GM12878 (cell line): Measurements from ENCODE around the gene GJA9. TPM values are rescaled to one million over a fixed set of nuclear protein-coding genes. Genes with fewer than 3 reads are reported as not detected.

Experiments
- ATAC-seq: fragments of 200-7000 bp; cut with Tn5 transposase; 3 replicates; pipeline ENCODE4 v1.9.1; 2020; ENCODE audit warnings: mild to moderate bottlenecking, moderate library complexity
- BruUV-seq: library from RNA; stranded (reverse); fragments of 400-500 nt; replicated peaks from 2 replicates; lab custom pipeline; 2021; lab: Mats Ljungman, UMichigan
- CTCF ChIA-PET: fragments of 300-600 bp; sonication (Branson Sonifier 250); formaldehyde crosslinking; extraction: SDS; loops from one replicate; lab custom pipeline; 2021; ENCODE audit warnings: inconsistent platforms; lab: Yijun Ruan, JAX
- POLR2A ChIA-PET: fragments of 350-600 bp; formaldehyde crosslinking; extraction: SDS; loops from one replicate; lab custom pipeline; 2021; ENCODE audit warnings: inconsistent platforms; lab: Charles Lee
- RAD21 ChIA-PET: fragments of 300-600 bp; sonication (Branson Sonifier 250); formaldehyde crosslinking; loops from one replicate; lab custom pipeline; 2023; ENCODE audit warnings: antibody characterized with exemption; ENCODE audit not compliant: unreplicated experiment; lab: Charles Lee
- SMC1A ChIA-PET: fragments of 300-600 bp; sonication (Branson Sonifier 250); formaldehyde crosslinking; loops from one replicate; lab custom pipeline; 2023; ENCODE audit not compliant: unreplicated experiment, uncharacterized antibody; lab: Charles Lee
- DNase-seq: peaks from one replicate; pipeline ENCODE4 v3.0.0-alpha.2; 2011; ENCODE audit warnings: low read depth, low spot score
- FAIRE-seq: peaks from 3 replicates; lab custom pipeline; 2011; peaks lifted over from hg19 to GRCh38; lab: Jason Lieb, UNC
- H2AFZ ChIP-seq: 2 replicates; pipeline ENCODE4 v1.6.0; 2011; ENCODE audit warnings: low read depth, low read length, control low read depth; ENCODE audit not compliant: control insufficient read depth
- H3K27ac ChIP-seq: 2 replicates; pipeline ENCODE4 v1.5.1; 2011; ENCODE audit warnings: control low read depth; ENCODE audit not compliant: control insufficient read depth, insufficient read depth
- H3K27me3 ChIP-seq, 2 experiments: replicated peaks in 1 of 2; 2 replicates each; pipeline versions ENCODE4 v1.6.0 to v1.6.1; 2011; ENCODE audit warnings: low read length in 1 of 2; ENCODE audit not compliant: control insufficient read depth in 2 of 2, insufficient read depth in 2 of 2
- H3K36me3 ChIP-seq, 2 experiments: 2 replicates each; pipeline ENCODE4 v1.5.1; 2011; ENCODE audit warnings: low read length in 1 of 2; ENCODE audit not compliant: control insufficient read depth in 2 of 2, insufficient read depth in 2 of 2
- H3K4me1 ChIP-seq: 2 replicates; pipeline ENCODE4 v1.6.1; 2011; ENCODE audit warnings: mild to moderate bottlenecking, low read length, moderate library complexity, mixed read lengths; ENCODE audit not compliant: control insufficient read depth, insufficient read depth
- H3K4me2 ChIP-seq: 2 replicates; pipeline ENCODE4 v1.6.0; 2011; ENCODE audit warnings: control low read depth; ENCODE audit not compliant: control insufficient read depth, insufficient read depth
- H3K4me3 ChIP-seq: fragments of 200-600 bp; sonication (generic); 2 replicates; pipeline ENCODE4 v1.5.1; 2016
- H3K79me2 ChIP-seq: 2 replicates; pipeline ENCODE4 v1.6.0; 2011; ENCODE audit warnings: low read length; ENCODE audit not compliant: control insufficient read depth, insufficient read depth
- H3K9ac ChIP-seq: 2 replicates; pipeline ENCODE4 v1.8.0; 2011; ENCODE audit warnings: low read length, control low read depth, mixed read lengths; ENCODE audit not compliant: control insufficient read depth, insufficient read depth
- H3K9me3 ChIP-seq: replicated peaks from 3 replicates; pipeline ENCODE4 v1.5.1; 2011; ENCODE audit warnings: mild to moderate bottlenecking, low read length; ENCODE audit not compliant: control insufficient read depth, insufficient read depth
- H4K20me1 ChIP-seq: 2 replicates; pipeline ENCODE4 v1.6.0; 2011; ENCODE audit not compliant: control insufficient read depth, insufficient read depth
- BACH1 ChIP-seq: fragments of 450-650 bp; IDR thresholded peaks from 2 replicates; pipeline ENCODE4 v1.6.1; 2017; ENCODE audit warnings: mild to moderate bottlenecking, borderline replicate concordance
- BHLHE40 ChIP-seq, 2 experiments: fragments of 450-650 bp in 1 of 2; IDR thresholded peaks; 2 replicates each; pipeline ENCODE4 v1.6.1; 2011 to 2017; ENCODE audit warnings: low read depth in 2 of 2, borderline replicate concordance in 1 of 2, improper control_type of control experiment in 1 of 2, low read length in 1 of 2, mild to moderate bottlenecking in 1 of 2
- BMI1 ChIP-seq: fragments of 450-650 bp; IDR thresholded peaks from 2 replicates; pipeline ENCODE4 v1.6.1; 2016; ENCODE audit warnings: mild to moderate bottlenecking, moderate library complexity, borderline replicate concordance
- CEBPB ChIP-seq, 2 experiments: fragments of 150-350 bp in 1 of 2; IDR thresholded peaks; 2 replicates each; pipeline ENCODE4 v1.6.1; 2012 to 2014; ENCODE audit warnings: low read depth in 2 of 2, low read length in 2 of 2, borderline replicate concordance in 1 of 2, inconsistent platforms in 1 of 2
- SREBF1 ChIP-seq: IDR thresholded peaks from 2 replicates; pipeline ENCODE4 v1.6.1; 2012; ENCODE audit warnings: mild to moderate bottlenecking, low read length
- WGBS: methylation state at CpG from one replicate; pipeline ENCODE4 v1.1.6; 2016; ENCODE audit warnings: low lambda C conversion rate; ENCODE audit not compliant: insufficient replicate concordance, insufficient coverage; ENCODE audit errors: missing lambda C conversion rate; 5-methylcytosine and 5-hydroxymethylcytosine counted together
- in situ Hi-C: fragments of 300-500 bp; cut with MboI; formaldehyde crosslinking; loops from 9 replicates; pipeline ENCODE4 v1.14.3; 2018; ENCODE audit warnings: mixed read lengths
- intact Hi-C: fragments of 100-400 bp; cut with micrococcal nuclease; formaldehyde crosslinking; loops from one replicate; pipeline ENCODE4 v1.14.2; 2022; ENCODE audit not compliant: unreplicated experiment
- polyA plus RNA-seq, 11 experiments: library from polyadenylated mRNA; depleted of rRNA in 4 of 11; unstranded in 6 of 11; stranded (reverse) in 5 of 11; fragments of >200 nt; fragmentation: Nextera tagmentation in 4 of 11; fragmentation: Illumina TruSeq in 1 of 11; extraction: Ambion mirVana in 4 of 11; extraction: Trizol in 1 of 11; gene quantifications; 1 replicate in 1 of 11; 2 replicates in 10 of 11; pipeline versions ENCODE4 v1.2.1 to v1.2.3, GENCODE V29; 2011 to 2016; ENCODE audit warnings: inconsistent platforms in 2 of 11, missing spikeins in 2 of 11, low read depth in 1 of 11
- total RNA-seq, 4 experiments: library from RNA; depleted of rRNA in 3 of 4; stranded (reverse); fragments of >200 nt in 3 of 4; fragmentation: Illumina TruSeq in 1 of 4; extraction: Trizol in 1 of 4; gene quantifications; 2 replicates each; pipeline versions ENCODE4 v1.2.1 to v1.2.3, GENCODE V29; 2013 to 2021

The GJA9 gene
- total and polyA plus RNA-seq, 10 of the 15 experiments (the other 5 are each of a cell fraction or from before 2014, with no cell fraction given), result 0.13 TPM; not detected in 9

DNA sequence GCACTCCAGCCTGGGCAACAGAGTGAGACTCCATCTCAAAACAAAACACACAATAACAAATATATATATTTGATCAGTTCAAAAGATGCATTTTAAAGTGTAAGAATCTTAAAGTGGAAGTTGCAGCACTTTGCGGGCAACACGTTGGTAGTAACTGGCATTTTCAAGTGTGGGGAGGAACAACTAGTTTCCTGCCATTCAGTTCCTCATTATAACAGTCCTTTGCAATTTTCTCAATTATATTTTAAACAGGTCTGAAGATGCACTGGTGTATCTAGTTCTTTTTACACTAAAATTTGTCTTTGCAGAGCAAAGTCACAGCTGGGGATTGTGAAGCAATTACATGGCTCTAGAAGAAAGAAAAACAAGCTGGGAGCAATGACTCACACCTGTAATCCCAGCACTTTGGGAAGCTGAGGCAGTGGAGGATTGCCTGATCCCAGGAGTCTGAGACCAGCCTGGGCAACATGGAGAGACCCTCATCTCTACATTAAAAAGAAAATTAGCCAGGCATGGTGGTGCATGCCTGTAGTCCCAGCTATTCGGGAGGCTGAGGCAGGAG is 47.1 kb downstream of the GJA9 start:
- RAD21 ChIA-PET, result interaction anchor here (0.9 to 1.9 kb wide), 10 partner anchors 15 to 806 kb away, joined by 3 to 8 read pairs (median 4); no protein-coding TSS in a partner anchor
- intact Hi-C loops (no loop called here), in situ Hi-C loops (loop anchor here (25.0 kb wide), 1 partner anchor 947 kb away; no protein-coding TSS in a partner anchor)
- FAIRE-seq, result no peak
- DNase-seq, result no peak
- TF ChIP-seq CEBPB (IDR thresholded peaks at IDR 0.05; ENCODE audit: borderline replicate concordance in 1 of 2, low read depth in 2 of 2, low read length in 2 of 2) (no peak), BACH1 (no peak)
- Histone ChIP-seq H3K9me3 (no peaks in the 10 kb centered on the region), H3K4me3 (no peak overlapping the region), H3K4me1 (no peaks in the 10 kb centered on the region), H3K27ac (no peak overlapping the region), H3K27me3 (peaks cover 0 to 2% of the 10 kb centered on the region in 2 experiments; a peak in 2 of 4 replicates), H3K4me2 (no peak overlapping the region), H4K20me1 (no peaks in the 10 kb centered on the region), H3K36me3 (peaks cover 0 to 4% of the 10 kb centered on the region in 2 experiments; a peak in 1 of 4 replicates), H3K9ac (no peak overlapping the region), H2AFZ (no peak overlapping the region), H3K79me2 (no peaks in the 10 kb centered on the region)
- POLR2A ChIA-PET, result no interaction called here
- SMC1A ChIA-PET, result interaction anchor here (0.6 to 1.9 kb wide), 12 partner anchors 10 to 811 kb away, joined by 3 to 7 read pairs (median 3); no protein-coding TSS in a partner anchor
- no peak for ATAC-seq
- CTCF ChIA-PET, result interaction anchor here (0.8 to 4.6 kb wide), 19 partner anchors 9 to 809 kb away, joined by 3 to 33 read pairs (median 5); no protein-coding TSS in a partner anchor
- WGBS, result 69% methylated on average over 3 of the region's 3 CpGs
- BruUV-seq, result no TSS peak

DNA sequence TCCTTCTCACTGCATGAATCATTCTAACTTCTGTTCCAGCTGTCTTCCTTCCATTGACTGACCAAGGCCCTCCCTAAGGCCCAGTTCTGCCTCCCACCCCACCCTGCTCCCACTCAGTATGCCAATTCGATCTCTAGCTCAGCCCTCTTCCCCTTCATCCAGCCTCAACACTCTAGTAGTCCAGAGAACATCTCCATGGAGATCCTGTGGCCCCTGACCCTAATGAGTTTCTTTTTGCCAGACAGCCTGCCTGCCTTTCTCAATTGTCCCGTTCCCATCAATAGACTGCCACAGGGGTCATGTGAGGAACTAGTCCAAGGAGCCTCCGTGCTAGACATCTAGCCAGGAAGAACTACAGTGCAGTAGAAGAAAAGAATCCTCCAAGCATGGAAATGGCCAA is 48.2 kb downstream of the GJA9 start:
- ATAC-seq, result no peak
- POLR2A ChIA-PET, result no interaction called here
- Histone ChIP-seq H3K27me3 (peaks cover 0 to 2% of the 10 kb centered on the region in 2 experiments; a peak in 2 of 4 replicates), H3K4me3 (no peak overlapping the region), H3K27ac (no peak overlapping the region), H3K36me3 (no peaks in the 10 kb centered on the region), H4K20me1 (no peaks in the 10 kb centered on the region), H3K4me1 (no peaks in the 10 kb centered on the region), H3K9me3 (no peaks in the 10 kb centered on the region)
- intact Hi-C loops, result no loop called here
- RAD21 ChIA-PET, result interaction anchor here (0.8 kb wide), 1 partner anchor 792 kb away, joined by 3 read pairs; no protein-coding TSS in a partner anchor
- SMC1A ChIA-PET, result interaction anchor here (1.5 to 2.9 kb wide), 3 partner anchors 19 to 806 kb away, joined by 3 to 11 read pairs (median 5); no protein-coding TSS in a partner anchor
- CTCF ChIA-PET, result interaction anchor here (0.6 to 4.6 kb wide), 5 partner anchors 13 to 807 kb away, joined by 3 to 33 read pairs (median 4); no protein-coding TSS in a partner anchor
- FAIRE-seq, result no peak
- DNase-seq, result no peak
- TF ChIP-seq BHLHE40 (IDR thresholded peaks at IDR 0.05; ENCODE audit: borderline replicate concordance in 1 of 2, low read depth in 2 of 2, low read length in 1 of 2) (no peak), BMI1 (no peak), SREBF1 (no peak), CEBPB (IDR thresholded peaks at IDR 0.05; ENCODE audit: borderline replicate concordance in 1 of 2, low read depth in 2 of 2, low read length in 2 of 2) (no peak)
- TF ChIP-seq, all 136 proteins: peak for 0
- Histone ChIP-seq H3K9ac (no peak overlapping the region), H3K4me2 (no peak overlapping the region), H3K79me2 (no peaks in the 10 kb centered on the region), H2AFZ (no peak overlapping the region)
- in situ Hi-C loops, result loop anchor here (25.0 kb wide), 1 partner anchor 946 kb away; no protein-coding TSS in a partner anchor
- BruUV-seq, result no TSS peak
- WGBS, result 27% methylated on average over 3 of the region's 3 CpGs
